GM18526 (cell line): ENCODE data around the gene FAM209B.
"Not testable (repeated sequence)": the region's sequence is repeated elsewhere in the genome, so short reads cannot be mapped to it uniquely, and the experiment has no call there.

Experiments used
- POLR2A ChIP-seq: IDR thresholded peaks from 3 replicates; pipeline ENCODE4 v1.6.1; 2011; ENCODE audit not compliant: insufficient read length; ENCODE audit errors: extremely low read depth

Gene FAM209B

GRCh38 chr20:56519551-56519950 is 13.5 kb upstream of the FAM209B start:
- TF ChIP-seq POLR2A, result no peak

GRCh38 chr20:56520180-56520579 is 12.9 kb upstream of the FAM209B start:
- no peak for TF ChIP-seq POLR2A

DNA sequence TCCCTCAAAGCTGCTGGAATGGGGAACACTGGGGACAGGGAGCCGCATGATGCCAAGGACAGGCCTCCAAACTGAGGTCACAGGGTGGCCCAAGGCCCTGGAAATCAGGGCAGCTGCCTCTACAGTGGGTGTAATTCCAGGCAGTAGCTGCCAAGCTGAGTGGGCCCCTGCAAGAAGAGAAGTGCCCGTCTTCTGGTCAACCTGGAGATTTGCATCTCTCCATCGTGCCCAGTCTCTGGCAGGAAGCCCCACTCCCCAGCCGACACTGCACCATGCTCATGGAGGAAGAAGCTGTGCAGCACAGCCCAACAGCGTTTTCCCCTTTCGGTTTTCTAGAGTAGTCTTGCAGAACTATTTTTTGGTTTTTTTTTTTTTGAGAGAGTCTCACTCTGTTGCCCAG is 10.7 kb upstream of the FAM209B start:
- TF ChIP-seq POLR2A, result no peak

DNA sequence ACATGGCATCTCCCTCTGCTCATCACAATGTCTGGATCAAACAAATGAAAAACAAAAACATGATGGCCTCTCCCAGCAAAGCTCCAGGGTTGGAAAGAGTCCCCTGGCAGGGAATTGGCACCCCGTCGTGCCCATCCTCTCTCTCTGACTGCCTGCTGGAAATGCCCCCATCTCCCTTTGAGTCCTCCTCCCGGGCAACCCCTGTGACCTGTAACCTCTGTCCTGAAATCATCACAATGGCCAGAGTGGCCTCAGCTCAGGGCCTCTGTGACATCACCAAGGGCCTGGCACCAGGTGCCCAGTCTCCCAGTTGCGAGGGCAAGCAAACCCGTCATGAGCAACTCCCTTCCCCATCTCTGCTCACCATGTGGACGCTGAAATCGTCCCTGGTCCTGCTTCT is 8.6 kb upstream of the FAM209B start, which contains the start of gene FAM209A:
Gene FAM209A (plus strand): TSS at position 301 of the 400 bp plus-strand sequence. CDS start 65 bp downstream, at position 366.
- not testable (repeated sequence) for TF ChIP-seq POLR2A

DNA sequence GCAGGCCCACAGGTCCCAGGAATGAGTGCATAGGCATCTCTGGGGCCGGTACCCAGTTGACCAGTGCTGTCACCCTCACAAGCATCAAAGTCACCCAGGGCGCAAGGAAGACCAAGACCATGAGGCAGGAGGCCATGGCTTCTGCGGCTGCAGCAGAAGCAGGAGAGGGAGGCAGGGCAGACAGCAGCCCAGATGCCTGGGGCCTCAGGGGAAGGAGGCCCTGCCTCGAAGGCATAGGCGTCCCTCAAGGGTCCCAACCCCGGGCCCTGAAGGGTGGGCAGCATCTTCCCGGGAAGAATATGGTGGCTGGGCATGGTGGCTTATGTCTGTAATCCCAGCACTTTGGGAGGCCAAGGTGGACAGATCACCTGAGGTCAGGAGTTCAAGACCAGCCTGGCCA is 5.5 kb upstream of the FAM209B start:
- no peak for TF ChIP-seq POLR2A

DNA sequence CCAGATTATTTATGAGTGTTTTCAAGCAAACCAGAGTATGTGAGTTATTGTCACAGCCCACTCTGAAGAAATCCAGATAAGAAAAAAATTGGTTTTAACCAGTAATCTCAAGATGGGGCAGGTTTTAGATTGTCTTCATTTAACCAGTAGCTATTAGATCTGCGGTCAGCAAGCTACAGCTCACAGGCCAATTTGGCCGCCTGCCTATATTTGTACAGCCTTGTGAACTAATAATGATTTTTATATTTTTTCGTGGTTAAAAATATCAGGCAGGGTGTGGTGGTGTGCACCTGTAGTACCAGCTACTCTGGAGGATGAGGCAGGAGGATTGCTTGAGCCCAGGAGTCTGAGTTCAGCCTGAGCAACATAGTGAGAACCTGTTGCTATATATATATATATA is 5.0 kb downstream of the FAM209B start:
- TF ChIP-seq POLR2A, result no peak

DNA sequence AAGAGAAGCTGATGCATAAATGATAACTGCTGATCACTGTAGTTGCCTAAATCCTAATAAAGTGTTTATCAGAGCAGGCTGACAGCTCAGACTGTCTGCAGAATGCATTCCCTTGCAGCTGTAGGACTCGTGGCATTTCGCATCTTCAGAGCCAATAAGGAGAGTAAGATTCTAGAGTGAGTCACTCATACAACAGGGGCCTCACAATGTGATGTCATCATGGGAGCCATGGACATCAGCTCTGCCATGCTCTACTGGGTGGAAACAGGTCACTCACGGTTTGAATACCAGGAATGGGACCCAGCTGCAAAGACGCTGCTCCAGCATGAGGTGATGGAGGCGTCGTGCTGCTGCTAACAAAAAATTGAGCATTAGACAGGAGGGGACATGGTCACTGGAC is 7.4 kb downstream of the FAM209B start:
- no peak for TF ChIP-seq POLR2A

DNA sequence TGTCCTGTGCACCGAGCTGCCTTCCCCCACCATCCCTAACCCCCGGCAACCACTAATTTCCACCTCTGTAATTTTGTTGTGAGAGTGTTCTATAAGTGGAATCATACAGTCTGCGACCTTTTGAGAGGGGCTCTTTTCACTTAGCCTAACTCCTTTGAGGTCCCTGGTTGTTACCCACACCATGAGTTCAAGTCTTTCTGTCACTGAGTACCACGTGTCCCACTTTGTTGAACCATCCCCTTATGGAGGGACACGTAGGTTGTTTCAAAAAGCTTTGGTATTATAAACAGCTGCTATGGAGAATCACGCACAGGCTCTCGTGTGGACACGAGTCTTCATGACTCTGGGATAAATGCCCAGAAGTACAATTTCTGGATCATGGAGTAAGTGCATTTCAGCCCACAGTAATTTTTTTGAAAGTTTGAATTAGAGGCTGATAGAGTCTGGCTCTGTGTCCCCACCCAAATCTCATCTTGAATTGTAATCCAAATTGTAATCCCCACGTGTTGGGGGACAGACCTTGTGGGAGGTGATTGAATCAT is 9.5 kb downstream of the FAM209B start:
- no peak for TF ChIP-seq POLR2A

DNA sequence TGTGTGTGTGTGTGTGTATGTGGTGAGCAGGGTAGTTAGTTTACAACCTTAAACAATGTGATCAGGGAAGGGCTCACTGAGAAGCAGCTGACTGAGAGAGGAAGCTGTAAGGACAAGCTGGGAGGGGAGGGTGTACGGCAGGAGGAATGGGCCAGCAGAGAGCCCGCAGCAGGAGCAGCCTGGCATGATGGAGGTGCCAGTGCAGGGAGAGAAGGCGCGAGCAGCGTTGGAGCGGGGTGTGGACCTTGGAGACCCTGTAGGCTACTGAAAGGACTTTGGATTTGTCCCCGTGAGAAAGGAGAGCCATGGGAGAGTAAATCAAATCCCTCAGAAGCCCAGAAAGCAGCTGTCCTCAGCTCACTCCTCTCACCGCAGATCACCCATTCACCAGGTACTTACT is 18.5 kb downstream of the FAM209B start:
- no peak for TF ChIP-seq POLR2A

GRCh38 chr20:56552911-56553629 is 20.0 kb downstream of the FAM209B start:
- TF ChIP-seq POLR2A, result no peak

- no peak for TF ChIP-seq POLR2A
Observed at GRCh38 chr20:56554869-56555268, 21.8 kb downstream of the FAM209B start.

DNA sequence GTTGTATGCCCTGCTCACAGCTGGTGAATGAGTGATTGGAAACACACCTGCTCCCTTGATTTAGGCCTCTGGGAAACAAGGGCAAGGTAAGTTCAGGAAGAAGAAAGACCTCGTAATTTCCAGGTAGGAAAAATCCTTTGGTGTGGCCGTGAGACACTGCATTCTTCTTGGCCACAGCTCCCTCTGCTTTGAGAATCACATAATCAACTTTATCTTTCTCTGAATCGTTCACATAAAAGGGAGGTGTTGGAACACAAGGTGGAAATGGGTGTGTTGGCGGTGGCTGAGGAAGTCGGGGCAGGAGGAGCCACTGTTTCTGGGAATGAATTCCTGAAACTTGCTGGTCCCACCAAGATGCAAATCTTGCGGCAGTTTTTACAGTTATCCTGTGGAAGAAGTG is 25.9 kb downstream of the FAM209B start:
- TF ChIP-seq POLR2A, result no peak

- no peak for TF ChIP-seq POLR2A
Observed at GRCh38 chr20:56565511-56565910, 32.5 kb downstream of the FAM209B start.

- TF ChIP-seq POLR2A, result no peak
Observed at GRCh38 chr20:56566621-56567020, 33.6 kb downstream of the FAM209B start.

- TF ChIP-seq POLR2A, result no peak
Observed at GRCh38 chr20:56570832-56571231, 37.8 kb downstream of the FAM209B start.

DNA sequence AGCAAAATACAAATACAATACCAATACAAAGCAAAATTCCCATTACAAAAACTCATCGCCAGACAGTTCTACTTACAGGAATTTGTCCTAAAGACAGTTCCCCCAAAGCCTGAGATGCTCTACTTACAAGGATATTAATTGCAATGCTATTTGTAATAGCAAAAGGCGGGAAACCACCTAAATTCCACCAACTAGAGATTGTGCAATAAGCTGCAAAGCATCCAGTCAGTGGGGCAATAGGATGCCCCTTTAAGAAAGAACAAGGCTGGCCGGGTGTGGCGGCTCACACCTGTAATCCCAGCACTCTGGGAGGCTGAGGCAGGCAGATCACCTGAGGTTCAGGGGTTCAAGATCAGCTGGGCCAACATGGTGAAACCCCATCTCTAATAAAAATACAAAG is 39.1 kb downstream of the FAM209B start:
- no peak for TF ChIP-seq POLR2A

- TF ChIP-seq POLR2A, result no peak
Observed at GRCh38 chr20:56573986-56574385, 40.9 kb downstream of the FAM209B start.
